ENCODE data around the gene OR5AU1. TPM values are rescaled to one million over a fixed set of nuclear protein-coding genes. Genes with fewer than 3 reads are reported as not detected.

OR5AU1 gene
- total RNA-seq, 1 donor from 2014 or later, result not detected

GRCh38 chr14:21118933-21119332, 36.9 kb downstream of the OR5AU1 start:
- no peaks in the 10 kb centered on the region for H3K4me1 ChIP-seq
- DNase-seq (ENCODE audit: low spot score in 2 of 2), result no peak
- no peaks in the 10 kb centered on the region for H3K36me3 ChIP-seq
- H3K27ac ChIP-seq, result no peak overlapping the region
- H3K9me3 ChIP-seq, result no peaks in the 10 kb centered on the region
- TF ChIP-seq CTCF (IDR thresholded peaks at IDR 0.05), result no peak
- intact Hi-C loops (cut with DNase I), result no loop called here
- H3K4me3 ChIP-seq, result no peak overlapping the region
- H3K27me3 ChIP-seq, result no peaks in the 10 kb centered on the region

- Histone ChIP-seq H3K27ac (no peak overlapping the region), H3K4me3 (no peak overlapping the region), H3K36me3 (no peaks in the 10 kb centered on the region), H3K27me3 (no peaks in the 10 kb centered on the region), H3K9me3 (no peaks in the 10 kb centered on the region), H3K4me1 (no peaks in the 10 kb centered on the region)
- intact Hi-C loops (cut with DNase I), result no loop called here
- no peak for TF ChIP-seq CTCF (IDR thresholded peaks at IDR 0.05)
- no peak for DNase-seq (ENCODE audit: low spot score in 2 of 2)
These were observed 42.5 kb downstream of the OR5AU1 start for GRCh38 chr14:21113369-21113768.

- Histone ChIP-seq H3K4me1 (no peaks in the 10 kb centered on the region), H3K9me3 (no peaks in the 10 kb centered on the region), H3K4me3 (no peak overlapping the region), H3K27me3 (no peaks in the 10 kb centered on the region), H3K27ac (no peak overlapping the region), H3K36me3 (no peaks in the 10 kb centered on the region)
- TF ChIP-seq CTCF (IDR thresholded peaks at IDR 0.05), result no peak
- no peak for DNase-seq (ENCODE audit: low spot score in 2 of 2)
- intact Hi-C loops (cut with DNase I), result no loop called here
These were observed 43.6 kb downstream of the OR5AU1 start for GRCh38 chr14:21112255-21112654.

DNA sequence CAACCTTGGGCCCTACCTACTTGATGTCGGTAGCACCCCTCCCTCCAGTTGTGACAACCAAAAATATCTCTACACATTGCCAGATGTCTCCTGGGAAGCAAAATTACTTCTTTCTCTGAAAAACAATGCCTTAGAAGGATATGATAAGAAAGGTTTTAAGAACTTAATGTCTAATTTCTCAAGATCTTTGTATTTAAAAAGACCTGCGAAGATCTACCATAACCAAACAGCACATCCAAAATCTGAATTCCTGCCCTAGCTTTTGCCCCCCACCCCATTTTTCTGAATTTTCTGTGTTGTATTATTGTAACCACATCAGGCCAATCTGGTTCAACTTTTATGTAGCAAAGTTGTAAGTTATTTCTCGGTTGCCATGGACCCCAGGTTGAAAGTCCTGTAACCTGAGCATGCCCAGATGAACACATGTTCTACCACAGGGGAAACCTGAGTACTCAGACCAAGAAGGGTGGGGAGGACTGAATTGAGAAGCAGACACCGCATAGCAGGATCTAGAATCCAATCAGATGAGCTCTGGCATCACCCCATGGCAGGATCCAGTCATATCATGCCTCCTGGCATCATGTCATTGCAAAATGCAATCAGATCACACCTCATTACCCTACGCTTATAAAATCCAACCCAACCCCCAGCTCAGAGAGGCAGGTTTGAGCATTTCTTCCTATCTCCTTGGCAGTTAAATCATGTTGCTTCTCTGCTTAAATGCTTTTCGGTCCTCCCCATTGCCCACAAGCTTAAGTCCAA, 46.3 kb downstream of the OR5AU1 start:
- intact Hi-C loops (cut with DNase I), result loop anchor here (5.0 to 10.0 kb wide), 2 partner anchors 252 to 275 kb away; partner anchors contain the start of gene SUPT16H
- H3K27ac ChIP-seq, result no peak overlapping the region
- no peak for TF ChIP-seq CTCF (IDR thresholded peaks at IDR 0.05)
- no peak for DNase-seq (ENCODE audit: low spot score in 2 of 2)
- no peak overlapping the region for H3K4me3 ChIP-seq
- no peaks in the 10 kb centered on the region for H3K27me3 ChIP-seq
- peaks cover 0 to 11% of the 10 kb centered on the region in 2 donors for H3K4me1 ChIP-seq
- no peaks in the 10 kb centered on the region for H3K36me3 ChIP-seq
- no peaks in the 10 kb centered on the region for H3K9me3 ChIP-seq

DNA sequence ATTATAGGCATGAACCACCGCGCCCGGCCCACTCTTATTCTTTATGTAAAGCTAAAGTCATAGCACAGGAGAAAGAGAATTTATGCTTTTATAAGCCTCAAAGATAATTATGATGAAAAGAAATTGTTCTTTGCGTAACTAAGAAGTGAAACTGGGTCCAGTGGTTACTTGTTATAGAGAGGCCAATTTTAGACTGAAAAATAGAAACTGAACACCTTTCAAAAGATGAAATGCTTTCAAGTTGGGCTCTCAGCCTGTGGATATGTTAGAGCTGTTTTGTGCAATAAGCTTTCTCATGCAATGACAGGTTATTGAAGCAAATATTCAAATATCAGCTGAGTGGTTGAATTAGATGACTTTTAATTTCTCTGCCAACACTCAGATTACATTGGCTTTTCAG, 47.1 kb downstream of the OR5AU1 start:
- DNase-seq (ENCODE audit: low spot score in 2 of 2), result no peak
- Histone ChIP-seq H3K4me1 (peaks cover 0 to 11% of the 10 kb centered on the region in 2 donors), H3K36me3 (no peaks in the 10 kb centered on the region), H3K9me3 (no peaks in the 10 kb centered on the region), H3K27me3 (no peaks in the 10 kb centered on the region), H3K4me3 (no peak overlapping the region), H3K27ac (no peak overlapping the region)
- TF ChIP-seq CTCF (IDR thresholded peaks at IDR 0.05), result no peak
- intact Hi-C loops (cut with DNase I), result loop anchor here (5.0 to 10.0 kb wide), 2 partner anchors 251 to 276 kb away; partner anchors contain the start of gene SUPT16H

Data from ascending aorta (tissue), 2 donors.